ENCODE data around the gene ZNF512B.

DNA sequence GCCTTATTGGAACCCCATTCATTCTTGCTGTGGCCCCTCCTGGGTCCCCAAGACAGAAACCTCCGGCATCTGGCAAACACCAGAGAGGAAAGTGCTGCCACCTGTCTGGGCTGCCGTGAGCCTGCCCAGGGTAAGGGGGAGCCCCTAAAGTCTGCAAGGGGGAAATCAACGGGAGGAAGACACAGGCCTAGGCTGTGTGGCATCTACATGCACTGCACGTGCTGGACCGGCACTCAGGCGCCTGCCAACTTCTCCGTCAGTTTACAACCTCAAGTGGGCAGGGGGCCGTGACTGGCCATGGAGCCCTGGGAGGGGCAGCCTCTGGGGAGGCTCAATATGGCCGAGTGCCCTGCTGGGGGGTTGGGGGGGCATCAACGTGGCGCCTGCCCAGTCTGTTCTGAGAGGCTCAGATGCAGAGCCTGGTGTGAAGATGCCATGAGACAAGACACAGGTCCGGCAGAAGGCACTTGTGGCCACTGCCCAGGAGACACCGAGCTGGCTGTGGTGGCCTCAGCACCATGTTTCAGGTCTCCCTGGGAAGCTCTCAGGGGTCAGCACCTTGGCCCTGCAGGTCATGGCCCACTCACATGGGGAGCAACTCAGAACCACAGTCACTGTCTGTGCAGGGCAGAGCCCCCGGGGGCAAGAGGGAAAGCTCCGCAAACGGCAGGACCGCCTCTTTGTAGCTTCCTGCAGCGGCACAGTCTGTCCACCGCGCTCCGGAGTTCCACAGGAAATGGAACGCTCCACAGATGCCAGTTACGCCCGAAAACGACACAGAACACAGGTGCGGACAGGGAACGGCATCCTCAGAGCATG lies 21.9 kb downstream of the ZNF512B start:
- TF ChIP-seq, protein P1, sequence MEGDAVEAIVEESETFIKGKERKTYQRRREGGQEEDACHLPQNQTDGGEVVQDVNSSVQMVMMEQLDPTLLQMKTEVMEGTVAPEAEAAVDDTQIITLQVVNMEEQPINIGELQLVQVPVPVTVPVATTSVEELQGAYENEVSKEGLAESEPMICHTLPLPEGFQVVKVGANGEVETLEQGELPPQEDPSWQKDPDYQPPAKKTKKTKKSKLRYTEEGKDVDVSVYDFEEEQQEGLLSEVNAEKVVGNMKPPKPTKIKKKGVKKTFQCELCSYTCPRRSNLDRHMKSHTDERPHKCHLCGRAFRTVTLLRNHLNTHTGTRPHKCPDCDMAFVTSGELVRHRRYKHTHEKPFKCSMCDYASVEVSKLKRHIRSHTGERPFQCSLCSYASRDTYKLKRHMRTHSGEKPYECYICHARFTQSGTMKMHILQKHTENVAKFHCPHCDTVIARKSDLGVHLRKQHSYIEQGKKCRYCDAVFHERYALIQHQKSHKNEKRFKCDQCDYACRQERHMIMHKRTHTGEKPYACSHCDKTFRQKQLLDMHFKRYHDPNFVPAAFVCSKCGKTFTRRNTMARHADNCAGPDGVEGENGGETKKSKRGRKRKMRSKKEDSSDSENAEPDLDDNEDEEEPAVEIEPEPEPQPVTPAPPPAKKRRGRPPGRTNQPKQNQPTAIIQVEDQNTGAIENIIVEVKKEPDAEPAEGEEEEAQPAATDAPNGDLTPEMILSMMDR (conservative IDR thresholded peaks at IDR 0.05 in 1 of 2, IDR thresholded peaks at IDR 0.05 in 1 of 2; ENCODE audit: extremely low read depth in 1 of 2, insufficient read depth in 1 of 2, low read depth in 1 of 2, low read length in 2 of 2), result no peak
- no peak for TF ChIP-seq EZH2 (IDR thresholded peaks at IDR 0.05; ENCODE audit: borderline replicate concordance, low read length)
